GM19240 (cell line): ENCODE results near the gene FXYD7.
A peak's percentile ranks its signal among the peaks of the same experiment; 100 is the strongest.
"Not testable (repeated sequence)": the region's sequence is repeated elsewhere in the genome, so short reads cannot be mapped to it uniquely, and the experiment has no call there.

Experiments used
- DNase-seq: peaks from one replicate; pipeline ENCODE4 v3.0.0; 2011; ENCODE audit warnings: low spot score; ENCODE audit not compliant: insufficient read length

FXYD7 gene

DNA sequence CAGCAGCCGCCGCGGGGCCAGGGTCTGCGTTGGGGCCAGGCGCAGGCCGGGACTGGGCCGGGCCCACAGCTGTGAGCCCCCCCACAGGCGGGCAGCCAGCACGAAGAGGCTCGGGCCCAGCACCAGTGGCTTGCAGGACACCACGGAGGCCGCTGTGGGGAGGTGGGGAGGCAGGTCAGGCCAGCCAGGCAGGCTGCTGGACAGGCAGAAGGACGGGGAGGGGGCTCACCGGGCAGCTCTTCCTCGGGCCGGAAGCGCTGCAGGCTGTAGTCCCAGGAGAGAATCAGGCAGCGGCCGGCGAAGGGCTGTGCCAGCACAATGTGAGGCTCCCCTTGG lies 16.5 kb upstream of the FXYD7 start:
- DNase-seq: no peak

DNA sequence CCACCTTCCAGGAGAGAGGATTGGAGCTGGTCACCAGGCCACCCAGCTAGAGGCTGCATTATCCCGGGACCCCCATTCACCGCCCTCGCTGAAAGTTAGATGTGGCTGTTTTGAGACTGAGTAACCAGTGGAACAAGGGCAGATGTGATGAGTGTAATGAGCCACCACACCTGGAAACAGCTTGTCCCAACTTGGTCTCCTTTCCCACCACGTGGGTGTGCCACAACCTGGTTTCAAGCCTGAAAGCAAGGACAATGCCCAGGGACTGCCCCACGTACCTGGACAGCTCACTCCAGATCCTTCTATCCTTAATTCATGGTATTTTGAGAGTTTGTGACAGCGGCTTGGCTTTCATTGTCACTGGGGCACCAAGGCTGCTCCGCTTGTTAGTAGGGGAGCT lies 15.2 kb upstream of the FXYD7 start:
- DNase-seq: no peak

DNA sequence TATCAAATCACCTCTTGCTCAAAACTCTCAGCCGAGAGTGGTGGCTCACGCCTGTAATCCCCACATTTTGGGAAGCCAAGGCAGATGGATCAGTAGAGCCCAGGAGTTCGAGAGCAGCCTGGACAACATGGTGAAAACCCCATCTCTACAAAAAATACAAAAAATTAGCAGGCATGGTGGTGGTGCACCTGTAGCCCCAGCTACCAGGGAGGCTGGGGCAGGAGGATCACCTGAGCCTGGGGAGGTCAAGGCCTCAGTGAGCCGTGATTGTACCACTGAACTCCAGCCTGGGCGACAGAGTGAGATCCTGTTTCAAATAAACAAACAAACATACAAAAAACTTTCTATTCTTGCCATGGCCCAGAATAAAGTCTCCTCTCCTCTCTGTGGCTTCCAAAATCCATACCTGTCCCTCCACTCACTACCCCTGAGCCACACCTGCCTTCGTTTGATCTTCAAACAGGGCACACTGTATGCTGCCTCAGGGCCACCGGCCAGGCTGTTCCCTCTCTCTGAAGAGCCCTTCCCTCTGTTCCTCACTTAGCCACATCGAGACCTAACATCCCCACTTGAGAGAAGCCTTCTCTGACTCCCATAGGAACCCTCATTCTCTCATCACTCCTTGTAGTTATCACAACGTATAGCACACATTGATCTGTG lies 14.5 kb upstream of the FXYD7 start:
- DNase-seq: no peak

DNA sequence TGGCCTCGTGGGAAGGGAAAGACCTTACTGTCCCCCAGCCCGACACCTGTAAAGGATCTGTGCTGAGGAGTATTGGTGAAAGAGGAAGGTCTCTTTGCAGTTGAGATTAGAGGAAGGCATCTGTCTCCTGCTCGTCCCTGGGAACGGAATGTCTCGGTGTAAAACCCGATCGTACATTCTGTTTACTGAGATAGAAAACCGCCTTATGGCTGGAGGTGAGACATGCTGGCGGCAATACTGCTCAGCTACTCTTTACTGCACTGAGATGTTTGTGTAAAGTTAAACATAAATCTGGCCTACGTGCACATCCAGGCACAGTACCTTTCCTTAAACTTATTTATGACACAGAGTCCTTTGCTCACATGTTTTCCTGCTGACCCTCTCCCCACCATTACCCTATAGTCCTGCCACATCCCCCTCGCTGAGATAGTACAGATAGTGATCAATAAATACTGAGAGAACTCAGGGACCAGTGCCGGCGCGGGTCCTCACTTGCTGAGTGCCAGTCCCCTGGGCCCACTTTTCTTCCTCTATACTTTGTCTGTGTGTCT lies 13.3 kb upstream of the FXYD7 start:
- DNase-seq: not testable (repeated sequence)

DNA sequence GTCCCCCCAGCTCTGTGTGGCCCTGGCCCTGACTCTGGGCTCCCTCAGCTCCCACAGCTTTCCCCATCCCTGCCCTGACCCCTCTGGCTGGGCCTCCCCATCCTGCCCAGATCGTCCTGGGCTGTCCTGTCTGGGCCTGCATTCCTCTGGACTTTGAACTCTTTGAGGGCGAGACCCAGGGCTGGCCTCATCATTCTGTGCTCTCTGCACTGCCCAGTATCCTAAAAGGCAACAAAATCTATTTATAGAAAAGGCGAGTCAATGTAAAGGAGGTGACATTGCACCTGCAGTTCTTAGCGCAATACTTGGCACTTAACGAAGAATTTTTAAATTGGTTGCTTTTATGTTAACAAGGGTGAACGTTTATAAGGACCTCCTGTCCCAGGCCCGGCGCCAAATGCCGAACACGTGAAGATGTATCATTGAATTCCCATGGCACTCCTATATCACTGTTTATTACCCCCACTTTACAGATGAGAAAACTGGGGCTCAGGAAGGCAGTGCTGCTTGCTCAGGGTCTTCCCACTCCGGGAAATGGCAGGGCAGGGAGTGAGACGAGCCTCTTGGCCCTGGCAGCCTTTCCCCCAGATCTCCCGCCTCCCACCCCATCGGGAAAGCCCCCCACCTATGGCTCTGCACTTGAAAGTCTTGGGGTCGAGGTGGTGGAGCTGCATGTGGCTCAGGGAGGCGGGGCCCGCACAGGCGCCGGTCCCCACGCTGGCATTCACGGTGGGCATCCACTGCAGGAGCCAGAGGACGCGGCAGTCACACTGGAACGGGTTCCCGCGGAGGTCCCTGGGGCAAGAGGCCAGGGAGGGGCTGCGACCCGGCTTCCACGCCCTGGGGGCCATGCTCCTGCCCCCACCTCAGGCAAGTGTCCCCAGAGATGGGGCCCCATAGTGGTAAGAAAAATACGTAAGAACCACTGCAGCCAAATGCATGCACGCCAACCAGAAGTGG lies 12.0 kb upstream of the FXYD7 start:
- no peak for DNase-seq

DNA sequence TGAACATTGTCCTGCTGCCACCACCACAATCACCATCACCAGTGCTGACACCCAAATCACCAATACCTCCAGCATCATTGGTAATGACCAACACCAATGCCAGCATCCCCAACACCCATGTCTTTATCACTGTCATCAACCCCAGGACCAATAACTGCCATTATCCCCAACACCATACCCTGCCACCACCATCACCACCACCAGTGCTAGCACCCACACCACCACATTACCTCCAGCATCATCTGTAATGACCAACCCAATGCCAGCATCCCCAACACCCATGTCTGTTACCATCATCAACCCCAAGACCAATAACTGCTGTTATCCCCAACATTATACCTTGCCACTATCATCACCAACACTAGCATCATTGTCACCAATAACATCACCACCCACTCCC lies 10.8 kb upstream of the FXYD7 start:
- DNase-seq: no peak

DNA sequence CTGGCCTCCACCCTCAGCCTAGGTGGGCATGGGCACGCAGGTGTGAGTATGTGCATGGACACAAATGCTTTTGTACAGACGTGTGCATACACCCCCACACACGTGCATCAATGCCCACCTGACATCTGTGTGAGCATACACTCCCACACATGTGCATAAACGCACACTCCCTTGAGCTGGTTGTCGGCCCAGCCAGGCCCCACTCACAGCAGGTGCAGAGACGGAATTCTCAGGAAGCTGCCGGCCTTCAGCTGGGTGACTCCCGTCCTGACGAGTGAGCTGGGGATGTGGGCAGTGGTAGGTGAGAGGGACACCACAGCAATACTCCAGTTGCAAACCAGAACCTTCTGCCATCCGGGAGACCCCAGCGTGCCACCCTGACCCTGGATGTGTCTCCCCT lies 9.2 kb upstream of the FXYD7 start:
- no peak for DNase-seq

DNA sequence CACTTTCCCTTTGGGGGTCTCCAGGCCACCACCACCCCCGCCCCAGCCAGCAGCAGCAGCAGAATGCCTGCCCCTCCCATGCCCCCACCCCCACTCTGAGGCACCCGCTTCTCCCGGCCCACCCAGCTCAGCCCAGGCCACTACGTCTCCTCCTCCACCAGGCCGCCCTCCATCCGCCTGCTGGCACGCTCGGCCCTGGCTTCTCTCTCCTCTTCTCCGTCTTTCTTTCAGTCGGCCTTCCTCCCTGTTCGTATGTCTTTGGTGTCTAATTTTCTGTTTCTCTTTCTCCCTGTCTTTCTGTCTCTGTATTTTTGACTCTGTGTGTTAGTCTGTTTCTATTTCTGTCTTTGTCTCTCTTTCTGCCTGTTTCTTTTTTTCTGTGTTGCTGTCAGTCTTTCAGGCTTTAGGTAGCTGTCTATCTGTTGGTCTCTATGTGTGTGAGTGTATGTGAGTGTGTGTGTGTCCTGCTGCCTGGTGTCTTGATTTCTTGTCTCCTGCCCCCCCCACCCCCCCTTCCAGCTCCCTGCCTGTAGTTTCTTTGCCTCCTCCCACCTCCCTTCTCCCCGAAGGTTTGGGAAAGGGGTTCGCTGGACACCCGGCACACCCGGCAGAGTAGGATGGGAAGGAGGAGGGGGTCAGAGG lies 8.3 kb upstream of the FXYD7 start, which contains the start of gene LGI4:
TSS of gene LGI4 (minus strand) at position 459 of the 642 bp plus-strand sequence. CDS start at position 80, 379 bp downstream.
- DNase-seq: no peak

DNA sequence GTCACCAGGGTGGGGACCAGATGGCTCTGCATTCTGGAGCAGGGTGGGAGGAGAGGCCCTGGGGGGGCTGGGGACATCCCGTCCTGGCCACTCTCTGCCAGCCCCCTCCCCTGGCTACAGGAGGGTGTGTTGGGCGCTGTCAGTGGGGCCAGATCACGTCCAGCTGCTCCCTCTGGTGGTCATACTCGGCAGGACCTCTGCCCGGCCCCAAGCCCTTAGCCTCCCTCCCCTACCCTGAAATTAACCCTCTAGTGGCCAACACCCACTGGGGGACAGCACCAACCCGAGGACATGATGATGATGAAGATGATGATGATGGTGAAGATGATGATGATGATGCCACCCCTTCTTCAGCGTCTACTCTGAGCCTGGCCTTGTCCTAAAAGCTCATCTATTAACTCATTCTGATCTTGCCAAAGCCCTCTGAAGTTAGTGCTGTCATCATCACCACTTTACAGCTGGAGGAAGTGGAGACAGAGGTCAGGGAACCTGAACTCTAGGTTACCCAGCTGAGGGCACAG lies 7.6 kb upstream of the FXYD7 start:
- peak; percentile 90 for DNase-seq

DNA sequence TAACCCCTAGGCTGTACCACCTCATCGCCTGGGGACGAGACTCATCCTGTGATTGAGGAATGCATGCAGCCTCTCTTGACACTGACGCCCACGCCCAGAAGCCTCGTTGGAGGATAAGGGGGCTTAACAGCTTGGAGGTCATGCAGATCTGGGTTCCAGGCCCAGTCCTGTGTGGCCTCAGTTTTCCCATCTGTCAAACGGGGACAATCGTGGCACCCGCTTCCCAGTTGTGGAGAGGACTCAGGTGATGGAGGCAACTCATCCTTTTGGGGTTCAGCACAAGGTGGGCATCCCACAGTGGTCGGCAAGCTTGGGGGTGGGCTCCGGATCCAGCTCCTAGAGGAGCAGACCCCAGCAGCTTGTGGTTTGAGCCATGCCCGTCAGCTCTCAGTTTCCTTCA lies 6.8 kb upstream of the FXYD7 start:
- DNase-seq: no peak

DNA sequence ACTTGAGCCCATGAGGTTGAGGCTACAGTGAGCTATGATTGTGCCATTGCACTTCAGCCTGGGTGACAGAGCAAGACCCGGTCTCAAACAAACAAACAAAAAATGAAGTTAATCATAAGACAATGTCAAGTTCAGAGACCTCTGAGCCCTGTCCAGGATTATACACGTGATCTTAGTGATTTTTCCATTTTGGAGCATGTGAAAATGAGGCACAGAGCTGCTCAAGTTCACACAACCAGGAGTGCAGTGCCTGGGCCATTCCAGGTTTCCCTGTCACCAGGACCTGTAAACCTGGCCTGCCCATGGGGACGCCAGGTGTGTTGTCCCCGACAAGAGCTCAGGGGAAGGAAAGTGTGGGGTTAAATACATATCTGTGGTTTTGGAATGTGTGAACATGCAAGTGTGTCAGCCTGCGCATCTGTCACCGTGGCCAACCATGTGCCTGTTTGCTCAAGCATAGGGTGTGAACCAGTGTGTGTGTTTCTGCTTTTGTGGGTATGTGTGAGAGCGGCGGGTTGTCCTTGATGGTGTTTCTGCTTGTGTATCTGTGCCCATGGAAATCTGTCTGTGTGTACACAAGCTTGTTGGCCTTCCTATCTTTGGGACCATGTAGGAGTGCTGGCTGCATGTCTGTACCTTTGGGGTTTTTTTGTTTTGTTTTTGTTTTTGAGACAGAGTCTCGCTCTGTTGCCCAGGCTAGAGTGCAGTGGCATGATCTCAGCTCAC lies 5.9 kb upstream of the FXYD7 start:
- no peak for DNase-seq

DNA sequence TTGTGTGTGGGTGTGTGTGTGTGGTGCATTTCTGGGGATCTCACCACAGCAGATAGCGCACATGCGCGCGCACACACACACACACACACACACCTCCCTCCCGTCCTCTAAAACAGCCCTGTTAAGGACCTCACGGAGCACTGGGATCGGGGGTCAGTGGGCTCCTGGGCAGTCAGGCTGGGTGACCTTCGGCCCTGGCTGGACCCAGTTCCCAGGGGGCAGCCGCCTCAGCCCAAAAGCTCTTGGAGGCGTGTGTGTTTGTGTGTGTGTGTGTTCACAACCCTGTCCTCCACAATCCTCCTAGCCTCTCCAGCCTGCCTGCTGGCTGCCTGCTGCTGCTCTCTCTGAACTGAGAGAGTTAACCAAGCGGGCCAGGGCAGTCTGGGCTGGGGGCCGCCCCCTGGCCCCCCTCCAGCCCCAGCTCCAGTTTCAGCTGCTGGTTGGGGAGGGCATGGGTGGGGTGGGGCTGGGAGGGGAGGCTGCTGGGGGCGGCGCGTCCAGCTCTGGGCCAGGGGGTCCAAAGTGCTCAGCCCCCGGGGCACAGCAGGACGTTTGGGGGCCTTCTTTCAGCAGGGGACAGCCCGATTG lies 4.7 kb upstream of the FXYD7 start, which contains the start of gene FXYD1:
TSS of gene FXYD1 (plus strand) at position 520 of the 588 bp plus-strand sequence. CDS start 1,256 bp downstream, outside the sequence.
- DNase-seq: no peak

DNA sequence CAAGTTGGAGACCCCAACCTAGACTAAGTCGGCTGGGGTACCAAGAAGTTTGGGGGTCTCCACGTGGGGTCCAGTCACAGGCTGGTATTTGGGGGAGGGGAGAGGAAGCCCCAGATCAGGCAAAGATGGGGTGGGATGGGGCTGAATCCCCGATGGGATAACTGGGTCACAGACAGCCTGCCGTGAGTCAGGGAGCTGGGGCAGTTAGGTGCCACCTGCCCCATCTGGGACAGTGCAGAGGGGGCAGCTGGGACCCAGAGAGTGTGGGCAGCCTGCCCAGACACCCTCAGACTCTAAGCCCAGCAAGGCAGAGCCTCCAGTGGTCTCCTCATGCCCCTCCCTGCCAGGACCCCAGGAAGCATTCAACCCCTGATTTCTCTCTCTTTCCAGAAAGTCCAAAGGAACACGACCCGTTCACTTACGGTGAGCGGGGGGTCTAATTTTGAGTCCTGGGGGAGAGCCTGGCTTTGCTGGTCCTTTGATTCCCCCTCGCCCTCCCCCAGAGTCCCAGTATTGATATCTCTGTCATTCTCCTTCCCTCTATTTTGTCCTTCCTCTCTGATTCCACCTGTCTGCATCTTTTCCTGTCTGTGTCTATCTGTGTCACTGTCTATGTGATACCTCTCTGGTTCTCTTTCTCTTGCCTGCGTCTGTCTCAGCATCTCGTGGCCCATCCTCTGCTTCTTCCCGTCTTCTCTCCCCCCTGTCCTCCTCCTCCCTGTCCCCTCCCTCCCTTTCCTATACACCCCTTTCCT lies 2.7 kb upstream of the FXYD7 start:
- no peak for DNase-seq

DNA sequence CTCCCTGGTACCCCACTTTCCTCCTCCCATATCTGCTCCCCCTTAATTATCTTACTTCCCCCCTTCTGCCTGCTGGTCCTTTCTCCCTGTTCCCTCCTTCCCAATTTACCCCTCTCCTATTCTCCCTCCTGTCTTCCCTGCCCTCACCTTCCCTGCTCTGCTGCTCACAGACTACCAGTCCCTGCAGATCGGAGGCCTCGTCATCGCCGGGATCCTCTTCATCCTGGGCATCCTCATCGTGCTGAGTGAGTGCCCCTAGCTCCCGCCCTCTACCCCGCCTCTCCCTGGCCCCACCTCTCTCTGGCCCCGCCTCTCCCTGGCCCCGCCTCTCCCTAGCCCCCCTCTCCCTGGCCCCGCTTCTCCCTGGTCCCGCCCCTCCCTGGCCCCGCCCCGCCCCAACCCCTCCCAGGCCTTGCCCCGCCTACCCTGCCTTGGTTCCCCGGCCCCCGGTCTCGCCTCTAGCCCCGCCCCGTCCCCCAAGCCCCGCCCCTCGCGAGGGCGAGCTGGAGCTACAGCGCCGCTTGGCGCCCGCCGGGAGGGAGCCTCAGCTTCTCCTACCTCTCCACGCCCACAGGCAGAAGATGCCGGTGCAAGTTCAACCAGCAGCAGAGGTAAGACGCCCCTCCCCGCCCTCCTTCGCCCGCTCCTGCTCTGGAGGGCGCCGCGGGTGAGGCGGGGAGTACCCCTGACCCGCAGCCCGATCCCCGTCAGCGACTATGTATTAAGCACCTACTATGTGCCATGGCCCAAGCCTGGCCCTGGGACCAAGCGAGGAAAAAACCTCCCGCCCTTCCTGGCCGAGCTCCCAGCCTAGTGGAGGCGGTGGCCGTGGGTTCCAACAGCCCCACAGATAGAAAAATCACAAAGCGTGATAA lies 1.9 kb upstream of the FXYD7 start:
- DNase-seq: peak; percentile 99

DNA sequence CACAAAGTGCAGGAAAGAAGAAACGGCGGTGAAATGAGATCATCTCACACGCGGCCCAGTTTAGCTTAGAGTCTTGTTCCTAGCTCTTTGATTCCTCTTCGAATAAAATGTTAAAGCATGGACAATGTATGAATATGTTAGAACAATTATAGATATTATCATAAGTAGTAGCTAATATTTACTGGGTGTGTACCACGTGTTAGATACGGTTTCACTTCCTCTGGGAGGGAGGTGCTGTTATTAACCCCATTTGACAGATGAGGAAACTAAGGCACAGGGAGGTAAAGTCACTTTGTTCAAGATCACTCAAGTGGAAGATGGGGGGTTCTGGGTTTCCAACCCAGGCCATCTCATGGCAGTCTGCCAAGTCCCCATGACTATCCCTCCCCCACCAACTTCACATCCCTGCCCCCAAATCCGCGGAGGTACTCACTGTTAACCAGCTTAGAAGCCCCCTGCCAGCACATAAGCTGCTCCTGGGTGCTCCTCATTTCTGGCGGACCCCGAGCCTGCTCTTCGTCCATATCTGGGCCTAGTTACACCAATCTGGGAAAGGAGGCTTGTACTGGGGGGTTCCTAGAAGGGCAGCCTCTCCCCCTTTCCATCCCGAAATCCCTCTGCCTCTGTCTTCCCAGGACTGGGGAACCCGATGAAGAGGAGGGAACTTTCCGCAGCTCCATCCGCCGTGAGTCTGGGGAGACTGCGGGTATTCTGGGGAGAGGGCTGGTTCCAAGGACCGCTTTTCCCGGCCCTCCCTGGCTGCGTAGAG lies 1.0 kb upstream of the FXYD7 start:
- DNase-seq: no peak

DNA sequence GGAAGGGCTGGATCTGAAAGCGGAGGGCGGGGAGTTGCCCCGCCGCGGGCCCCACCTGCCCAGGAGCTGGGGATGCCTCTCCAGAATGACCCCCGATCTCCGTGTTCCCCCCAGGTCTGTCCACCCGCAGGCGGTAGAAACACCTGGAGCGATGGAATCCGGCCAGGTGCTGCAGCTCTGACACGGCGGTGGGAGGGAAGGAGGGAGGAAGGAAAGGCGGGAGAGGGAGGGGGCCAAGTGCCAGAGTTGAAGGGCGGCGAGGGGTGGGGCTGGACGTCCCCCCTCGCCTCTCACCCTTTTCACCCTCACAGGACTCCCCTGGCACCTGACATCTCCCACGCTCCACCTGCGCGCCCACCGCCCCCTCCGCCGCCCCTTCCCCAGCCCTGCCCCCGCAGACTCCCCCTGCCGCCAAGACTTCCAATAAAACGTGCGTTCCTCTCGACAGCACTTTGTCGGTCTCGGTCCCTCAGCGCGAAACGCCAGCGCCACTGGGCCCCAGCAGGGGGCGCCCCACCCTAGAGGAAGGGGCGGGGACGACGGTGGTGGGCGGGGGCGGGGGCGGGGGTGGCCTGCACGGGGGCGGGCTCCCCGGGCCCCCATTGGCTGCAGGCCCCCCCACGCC lies 337 bp upstream of the FXYD7 start:
- no peak for DNase-seq

DNA sequence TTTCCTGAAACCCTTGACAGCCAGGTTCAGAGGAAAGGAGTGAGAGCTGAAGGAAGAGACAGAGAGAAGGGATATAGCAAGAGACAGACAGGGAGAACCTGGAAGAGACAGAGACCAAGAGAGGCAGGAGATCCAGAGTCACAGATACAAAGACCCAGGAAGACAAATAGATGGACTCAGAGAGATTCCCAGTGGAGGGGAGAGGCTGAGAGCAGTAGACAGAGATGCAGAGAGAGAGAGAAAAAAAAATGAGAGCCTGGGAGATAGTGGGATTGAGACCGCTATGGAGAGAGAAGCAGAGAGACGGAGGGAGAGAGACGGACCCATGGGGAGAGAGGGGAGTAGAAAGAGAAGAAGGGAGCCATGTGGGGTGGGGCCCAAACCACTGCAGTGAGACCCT lies 763 bp downstream of the FXYD7 start:
- DNase-seq: no peak

DNA sequence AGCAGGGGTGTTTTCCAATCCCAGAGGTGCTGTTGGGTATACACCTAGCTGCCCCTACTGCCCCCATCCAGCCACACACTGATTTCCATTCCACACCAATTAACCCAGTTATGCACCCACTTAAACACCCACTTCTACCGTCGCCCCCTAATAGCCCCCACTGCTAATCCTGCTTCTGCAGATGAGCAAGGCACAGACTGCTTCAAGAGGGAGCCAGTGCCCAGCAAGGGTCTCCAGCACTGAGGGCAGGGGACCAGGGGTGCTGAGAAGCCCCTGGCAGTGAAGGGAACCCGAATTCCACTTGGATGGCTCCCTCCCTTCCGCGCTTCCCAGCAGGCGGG lies 1.2 kb downstream of the FXYD7 start:
- no peak for DNase-seq
